HG03280 (cell line): ENCODE measurements around the gene OR5H2.

ENCODE experiments used
- ATAC-seq: cut with Tn5 transposase; IDR thresholded peaks from one replicate; pipeline ENCODE4 v1.9.1; 2021; ENCODE audit warnings: mild to moderate bottlenecking, moderate library complexity; ENCODE audit not compliant: unreplicated experiment

OR5H2 gene

GRCh38 chr3:98329392-98330124 lies 47.3 kb downstream of the OR5H2 start:
- ATAC-seq = peak; percentile 60

DNA sequence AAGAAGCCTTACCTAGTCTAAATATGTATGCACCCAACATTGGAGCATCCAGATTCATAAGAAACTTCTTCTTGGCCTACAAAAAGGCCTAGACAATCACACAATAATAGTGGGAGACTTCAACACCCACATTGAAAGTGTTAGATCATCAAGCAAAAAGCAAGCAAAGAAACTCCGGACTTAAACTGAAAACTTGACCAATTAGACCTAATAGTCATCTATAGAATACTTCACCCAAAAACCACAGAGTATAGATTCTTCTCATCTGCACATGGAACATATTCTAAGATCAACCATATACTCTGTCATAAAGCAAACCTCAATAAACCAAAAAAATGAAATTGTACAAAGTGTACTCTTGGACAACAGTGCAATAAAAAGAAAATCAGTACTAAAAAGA lies 49.0 kb downstream of the OR5H2 start:
- no peak for ATAC-seq
